GM12865 (cell line): ENCODE measurements around the gene ANKRD44.

Source experiments
- DNase-seq: peaks from one replicate; pipeline ENCODE4 v3.0.0; 2010; ENCODE audit warnings: low read depth
- H3K4me3 ChIP-seq: 2 replicates; pipeline ENCODE4 v1.5.1; 2011; ENCODE audit warnings: mild to moderate bottlenecking, low read depth, low read length, control low read depth
- TF ChIP-seq, protein P1 (sequence below): IDR thresholded peaks from 2 replicates; pipeline ENCODE4 v1.5.1; 2011; ENCODE audit warnings: low read length, control low read depth, low read depth, inconsistent platforms; ENCODE audit not compliant: insufficient read depth; ENCODE audit errors: missing control alignments

ANKRD44 gene

DNA sequence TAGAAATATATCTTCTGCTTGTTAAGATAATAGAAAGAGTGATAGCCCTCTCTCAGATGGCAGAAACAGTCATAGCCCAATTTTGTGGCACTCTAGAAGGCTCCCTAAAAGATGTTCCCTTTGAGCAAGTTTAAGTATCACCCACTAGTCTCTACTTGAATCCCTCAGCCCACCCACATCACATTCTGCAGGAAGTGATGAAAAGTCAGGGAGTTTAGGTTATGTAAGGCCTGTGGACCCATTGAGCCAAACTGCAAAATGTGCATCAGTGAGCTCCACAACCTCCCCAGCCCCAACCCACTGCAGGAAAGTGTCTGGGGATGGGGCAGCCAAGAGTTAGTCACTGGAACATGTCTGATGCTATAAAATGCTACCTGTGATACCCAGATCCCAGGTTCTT, 25.6 kb downstream of the ANKRD44 start:
- no peak for DNase-seq
- TF ChIP-seq, protein P1, sequence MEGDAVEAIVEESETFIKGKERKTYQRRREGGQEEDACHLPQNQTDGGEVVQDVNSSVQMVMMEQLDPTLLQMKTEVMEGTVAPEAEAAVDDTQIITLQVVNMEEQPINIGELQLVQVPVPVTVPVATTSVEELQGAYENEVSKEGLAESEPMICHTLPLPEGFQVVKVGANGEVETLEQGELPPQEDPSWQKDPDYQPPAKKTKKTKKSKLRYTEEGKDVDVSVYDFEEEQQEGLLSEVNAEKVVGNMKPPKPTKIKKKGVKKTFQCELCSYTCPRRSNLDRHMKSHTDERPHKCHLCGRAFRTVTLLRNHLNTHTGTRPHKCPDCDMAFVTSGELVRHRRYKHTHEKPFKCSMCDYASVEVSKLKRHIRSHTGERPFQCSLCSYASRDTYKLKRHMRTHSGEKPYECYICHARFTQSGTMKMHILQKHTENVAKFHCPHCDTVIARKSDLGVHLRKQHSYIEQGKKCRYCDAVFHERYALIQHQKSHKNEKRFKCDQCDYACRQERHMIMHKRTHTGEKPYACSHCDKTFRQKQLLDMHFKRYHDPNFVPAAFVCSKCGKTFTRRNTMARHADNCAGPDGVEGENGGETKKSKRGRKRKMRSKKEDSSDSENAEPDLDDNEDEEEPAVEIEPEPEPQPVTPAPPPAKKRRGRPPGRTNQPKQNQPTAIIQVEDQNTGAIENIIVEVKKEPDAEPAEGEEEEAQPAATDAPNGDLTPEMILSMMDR = no peak
- no peak overlapping the region for H3K4me3 ChIP-seq

DNA sequence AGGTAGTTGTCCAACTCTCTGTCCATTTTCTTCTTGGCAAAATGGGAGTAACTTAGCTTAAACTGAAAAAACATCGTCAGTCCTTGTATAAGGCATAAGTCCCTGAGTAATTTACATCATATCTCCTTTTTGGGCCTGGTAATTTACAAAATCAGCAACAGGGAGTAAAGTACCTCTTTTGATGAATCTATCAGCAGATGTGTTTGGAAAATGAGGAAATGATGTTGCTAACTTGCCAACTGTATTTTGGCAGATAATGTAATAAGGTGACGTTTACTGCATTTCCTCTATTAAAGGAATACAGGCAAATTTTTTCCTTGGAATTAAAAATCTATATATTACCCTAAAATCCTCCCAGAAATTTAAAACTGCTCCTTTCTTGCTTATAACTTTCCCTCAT, 29.2 kb downstream of the ANKRD44 start:
- H3K4me3 ChIP-seq = no peak overlapping the region
- no peak for DNase-seq
- TF ChIP-seq, protein P1 = no peak

DNA sequence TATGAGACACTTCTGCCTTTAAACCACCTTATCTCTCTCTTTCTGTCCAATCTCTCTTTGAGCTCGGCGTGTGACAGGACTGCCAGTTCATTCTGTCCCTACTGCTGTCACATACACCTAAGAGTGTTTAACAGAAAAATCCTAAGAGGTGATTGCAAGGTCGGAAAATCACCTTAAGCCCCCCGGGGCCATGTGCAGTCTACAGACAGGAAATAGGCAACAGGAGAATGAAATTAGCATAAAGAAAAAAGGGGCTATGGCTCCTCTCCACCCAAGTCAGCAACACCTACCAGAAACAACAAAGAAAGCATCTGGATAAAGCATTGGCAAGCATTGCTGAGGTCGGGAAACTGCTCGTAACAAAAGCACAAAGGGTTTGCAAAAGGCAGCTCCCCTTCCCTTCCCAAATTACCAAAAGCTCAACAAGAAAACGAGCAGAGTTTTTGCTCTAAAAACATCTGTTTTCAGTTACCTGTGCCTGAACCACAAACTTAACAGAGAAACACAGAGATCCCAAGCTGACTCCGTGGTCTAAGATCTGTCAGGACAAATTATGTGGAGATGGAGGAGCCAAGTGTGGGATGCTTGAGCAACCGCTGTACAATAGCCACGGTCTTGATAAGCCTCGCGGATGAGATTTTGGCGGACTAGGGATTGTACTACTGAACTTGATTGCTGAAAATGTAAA, 30.4 kb downstream of the ANKRD44 start:
- no peak for DNase-seq
- TF ChIP-seq, protein P1 = no peak

DNA sequence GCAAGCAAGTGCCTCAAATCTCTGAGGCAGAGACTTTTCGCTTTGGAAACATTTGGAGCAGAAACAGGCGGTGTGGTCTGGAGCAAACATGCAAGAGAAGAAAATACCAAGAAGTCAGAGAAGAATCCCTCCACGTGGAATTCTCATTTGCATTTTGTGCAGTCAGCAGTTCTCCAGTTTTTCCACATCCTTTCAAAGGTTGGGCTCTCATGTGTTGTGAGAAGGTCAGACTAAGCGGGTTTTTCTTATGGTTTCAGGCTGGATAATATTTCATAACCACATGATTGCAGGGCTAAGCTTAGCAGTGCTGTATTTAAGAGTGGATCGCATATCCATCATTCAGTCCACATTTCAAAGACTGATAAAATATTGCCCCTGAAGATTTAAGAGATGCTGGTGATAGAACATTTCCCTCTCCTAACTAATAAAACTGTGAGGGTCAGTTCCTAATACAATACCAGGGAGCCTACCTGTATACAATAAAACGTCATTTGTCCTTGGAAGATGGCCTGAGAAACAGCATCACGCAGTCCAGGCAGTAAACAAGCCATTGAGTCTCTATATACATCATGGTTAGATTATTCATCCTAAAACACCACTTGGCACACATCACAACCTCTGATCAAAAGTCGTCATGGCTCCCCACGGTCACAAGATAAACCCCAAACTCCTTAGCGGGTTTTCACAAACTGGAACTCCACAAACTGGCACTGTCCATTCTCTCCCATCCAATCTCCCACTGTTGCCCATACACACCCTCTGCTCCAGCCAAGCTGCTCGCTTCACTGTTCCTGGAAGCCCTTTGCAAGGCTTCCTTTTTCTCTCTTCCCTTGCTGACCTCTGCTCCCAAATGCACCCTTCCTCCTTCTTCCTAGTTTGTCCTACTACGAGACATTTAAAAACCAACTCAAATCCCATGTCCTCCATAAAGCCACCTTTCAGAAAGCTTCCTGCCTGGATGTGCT, 31.5 kb downstream of the ANKRD44 start:
- no peak overlapping the region for H3K4me3 ChIP-seq
- TF ChIP-seq, protein P1 = no peak
- no peak for DNase-seq

More for the DNA sequence above, 30.4 kb downstream of the ANKRD44 start:
- H3K4me3 ChIP-seq = no peak overlapping the region

DNA sequence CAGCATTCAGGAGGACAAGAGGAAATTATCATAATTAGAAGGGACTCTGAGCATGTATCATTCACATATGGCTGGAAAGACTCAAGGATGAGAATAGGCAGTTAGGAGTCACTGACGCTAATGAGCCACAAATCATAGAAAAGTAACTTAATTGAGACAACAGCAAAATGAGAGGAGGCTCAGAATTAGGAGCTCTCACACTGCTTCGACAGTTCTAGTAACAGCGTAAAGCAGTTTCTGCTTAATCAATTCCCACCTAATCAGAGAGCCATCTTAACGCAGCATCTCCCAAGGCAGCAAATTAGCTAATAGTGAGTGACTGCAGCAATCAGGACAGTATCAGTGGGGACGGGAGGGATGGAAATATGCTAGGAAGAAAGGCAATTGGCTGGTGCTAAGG, 32.8 kb downstream of the ANKRD44 start:
- no peak for DNase-seq
- no peak overlapping the region for H3K4me3 ChIP-seq
- TF ChIP-seq, protein P1 = no peak

DNA sequence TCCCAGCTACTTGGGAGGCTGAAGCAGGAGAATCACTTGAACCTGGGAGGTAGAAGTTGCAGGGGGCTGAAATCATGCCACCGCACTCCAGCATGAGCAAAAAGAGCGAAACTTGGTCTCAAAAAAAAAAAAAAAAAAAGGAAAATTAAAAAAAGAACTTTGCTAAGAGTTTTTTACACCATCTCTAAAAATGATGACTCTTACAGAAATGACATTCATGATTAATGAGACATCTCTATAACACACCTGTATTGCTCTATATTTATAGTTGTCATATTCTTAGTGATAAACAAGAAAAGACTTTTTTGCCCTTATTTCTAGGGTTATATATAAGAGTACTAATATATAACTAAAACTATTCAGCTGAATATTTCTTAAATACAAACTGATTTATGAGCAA, 34.4 kb downstream of the ANKRD44 start:
- TF ChIP-seq, protein P1 = no peak
- no peak for DNase-seq
- no peak overlapping the region for H3K4me3 ChIP-seq
